Fibroblast of pulmonary artery (primary cell): ENCODE measurements around the gene TP53BP2.

Experiments
- DNase-seq: peaks from one replicate; pipeline ENCODE4 v3.0.0-alpha.2; 2010; ENCODE audit warnings: low read depth
- H3K4me3 ChIP-seq: replicated peaks from 2 replicates; pipeline ENCODE4 v1.5.1; 2011; ENCODE audit warnings: low read depth, mild to moderate bottlenecking, control low read depth, low read length, moderate library complexity
- TF ChIP-seq, protein P1 (sequence below): IDR thresholded peaks from 2 replicates; pipeline ENCODE4 v1.5.1; 2011; ENCODE audit warnings: mild to moderate bottlenecking, control low read depth, low read length, inconsistent platforms; ENCODE audit errors: missing control alignments

The TP53BP2 gene

GRCh38 chr1:223829678-223830077 lies 16.1 kb downstream of the TP53BP2 start:
- no peak overlapping the region for H3K4me3 ChIP-seq
- TF ChIP-seq, protein P1, sequence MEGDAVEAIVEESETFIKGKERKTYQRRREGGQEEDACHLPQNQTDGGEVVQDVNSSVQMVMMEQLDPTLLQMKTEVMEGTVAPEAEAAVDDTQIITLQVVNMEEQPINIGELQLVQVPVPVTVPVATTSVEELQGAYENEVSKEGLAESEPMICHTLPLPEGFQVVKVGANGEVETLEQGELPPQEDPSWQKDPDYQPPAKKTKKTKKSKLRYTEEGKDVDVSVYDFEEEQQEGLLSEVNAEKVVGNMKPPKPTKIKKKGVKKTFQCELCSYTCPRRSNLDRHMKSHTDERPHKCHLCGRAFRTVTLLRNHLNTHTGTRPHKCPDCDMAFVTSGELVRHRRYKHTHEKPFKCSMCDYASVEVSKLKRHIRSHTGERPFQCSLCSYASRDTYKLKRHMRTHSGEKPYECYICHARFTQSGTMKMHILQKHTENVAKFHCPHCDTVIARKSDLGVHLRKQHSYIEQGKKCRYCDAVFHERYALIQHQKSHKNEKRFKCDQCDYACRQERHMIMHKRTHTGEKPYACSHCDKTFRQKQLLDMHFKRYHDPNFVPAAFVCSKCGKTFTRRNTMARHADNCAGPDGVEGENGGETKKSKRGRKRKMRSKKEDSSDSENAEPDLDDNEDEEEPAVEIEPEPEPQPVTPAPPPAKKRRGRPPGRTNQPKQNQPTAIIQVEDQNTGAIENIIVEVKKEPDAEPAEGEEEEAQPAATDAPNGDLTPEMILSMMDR = no peak
- no peak for DNase-seq

GRCh38 chr1:223828162-223828848 lies 17.4 kb downstream of the TP53BP2 start:
- TF ChIP-seq, protein P1 = no peak
- H3K4me3 ChIP-seq = no peak overlapping the region

DNA sequence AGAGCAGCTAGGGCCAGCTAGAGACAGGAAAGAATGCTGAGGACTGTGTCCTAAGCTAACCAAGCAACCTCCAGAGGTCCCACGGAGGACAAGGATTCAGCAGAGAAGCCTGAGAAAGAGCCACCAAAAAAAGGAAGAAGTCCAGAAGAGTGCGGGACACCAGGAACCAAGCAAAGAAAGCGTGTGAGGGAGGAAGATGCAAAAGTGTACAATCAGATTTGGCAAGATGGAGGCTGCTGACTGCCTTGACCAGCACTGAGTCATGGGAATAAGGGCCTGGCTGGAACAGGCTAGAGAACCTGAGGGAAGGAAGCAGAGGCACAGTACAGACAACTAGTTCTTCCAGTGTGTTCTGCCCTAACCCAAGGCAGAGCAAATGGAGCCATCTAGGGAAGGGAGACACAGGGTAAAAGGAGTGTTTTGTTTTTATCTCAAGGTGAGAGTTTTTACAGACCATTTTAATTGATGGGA lies 18.5 kb downstream of the TP53BP2 start:
- H3K4me3 ChIP-seq = no peak overlapping the region
- TF ChIP-seq, protein P1 = no peak
- peak; percentile 61 for DNase-seq

More at GRCh38 chr1:223828162-223828848, 17.4 kb downstream of the TP53BP2 start:
- no peak for DNase-seq

DNA sequence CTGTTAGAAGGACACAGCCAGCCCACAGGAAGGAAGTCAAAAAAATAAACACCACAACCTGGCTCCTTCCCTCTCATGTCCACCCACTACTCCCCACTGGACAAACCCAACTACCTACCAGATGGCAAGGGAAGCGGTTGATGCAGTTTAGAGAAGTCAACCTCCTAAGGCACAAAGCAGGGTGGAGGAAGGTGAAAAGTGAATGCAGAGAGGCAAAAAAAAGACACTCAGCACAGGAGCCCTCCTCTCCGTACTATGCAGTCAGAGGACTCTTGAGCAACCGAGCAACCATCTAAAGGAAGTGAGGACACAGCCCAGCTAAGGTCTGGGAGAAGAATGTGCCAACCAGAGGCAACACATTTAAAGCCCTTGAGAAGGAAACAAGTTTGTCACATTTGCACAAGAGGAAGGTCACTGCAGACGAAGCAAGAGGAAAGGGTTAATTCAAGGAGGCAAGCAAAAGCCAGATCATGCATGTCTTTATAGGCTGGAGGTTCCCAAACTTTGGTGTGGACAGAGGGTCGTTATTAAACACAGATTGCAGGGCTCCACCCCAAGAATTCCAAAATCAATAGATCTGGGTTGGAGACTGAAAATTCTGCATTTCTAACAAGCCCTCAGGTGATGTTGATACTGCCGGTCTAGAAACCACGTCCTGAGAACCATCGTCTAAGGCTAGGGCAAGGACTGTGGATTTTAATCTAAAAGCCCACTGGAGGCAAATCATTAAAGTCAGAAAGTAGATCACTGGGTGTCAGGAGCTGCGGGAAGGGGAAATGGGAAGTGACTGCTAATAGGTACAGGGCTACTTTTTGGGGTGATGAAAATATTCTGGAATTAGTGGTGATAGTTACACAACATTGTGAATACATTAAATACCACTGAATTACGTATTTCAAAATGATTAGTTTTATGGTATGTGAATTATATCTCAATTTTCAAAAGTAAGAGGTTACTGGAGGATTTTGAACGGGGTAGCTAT lies 19.7 kb downstream of the TP53BP2 start:
- no peak overlapping the region for H3K4me3 ChIP-seq
- DNase-seq = peak; percentile 57
- TF ChIP-seq, protein P1 = no peak

DNA sequence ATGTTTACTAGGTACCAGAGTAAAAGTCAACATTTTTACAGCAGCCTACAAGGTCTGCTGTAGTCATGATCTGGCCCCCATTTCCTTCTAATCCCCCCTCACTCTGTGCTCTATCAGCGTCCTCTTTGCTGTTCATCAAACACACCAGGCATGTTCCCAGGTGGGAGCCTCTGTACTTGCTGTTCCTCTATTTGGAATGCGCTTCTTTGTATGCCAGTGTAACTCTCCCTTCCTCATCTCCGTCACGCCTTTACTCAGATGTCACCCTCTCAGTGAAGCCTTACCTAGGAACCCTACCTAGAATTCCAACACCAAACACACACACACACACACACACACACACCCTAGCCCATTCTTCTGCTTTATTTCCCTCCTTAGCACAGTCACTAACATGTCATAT lies 21.0 kb downstream of the TP53BP2 start:
- H3K4me3 ChIP-seq = no peak overlapping the region
- TF ChIP-seq, protein P1 = no peak
- no peak for DNase-seq

- TF ChIP-seq, protein P1 = no peak
- no peak for DNase-seq
- H3K4me3 ChIP-seq = no peak overlapping the region
Measured at GRCh38 chr1:223824287-223824686, 21.5 kb downstream of the TP53BP2 start.
